ENCODE data around the gene MEF2C.

GRCh38 chr5:88882276-88883038, 527 bp downstream of the MEF2C start:
- TF ChIP-seq CTCF (IDR thresholded peaks at IDR 0.05; ENCODE audit: low read length), result no peak
- no peak for TF ChIP-seq EZH2 (IDR thresholded peaks at IDR 0.05; ENCODE audit: borderline replicate concordance, low read length)
